Neural progenitor cell (in vitro differentiated cells): ENCODE data around the gene POLR2L. TPM values are rescaled to one million over a fixed set of nuclear protein-coding genes. Genes with fewer than 3 reads are reported as not detected.
A peak's percentile ranks its signal among the peaks of the same experiment; 100 is the strongest.

Experiments
- DNase-seq: peaks from one replicate; pipeline ENCODE4 v3.0.0-alpha.2; 2016; ENCODE audit warnings: low spot score
- H2AFZ ChIP-seq: fragments of 200-600 bp; sonication (generic); replicated peaks from 2 replicates; pipeline ENCODE4 v1.6.1; 2016; ENCODE audit warnings: antibody characterized with exemption
- H3F3A ChIP-seq: fragments of 200-600 bp; sonication (generic); 2 replicates; pipeline ENCODE4 v1.6.1; 2016; ENCODE audit warnings: antibody characterized with exemption, low read depth
- H3K27ac ChIP-seq: fragments of 200-600 bp; sonication (generic); 2 replicates; pipeline ENCODE4 v1.5.1; 2016; ENCODE audit warnings: mild to moderate bottlenecking
- H3K27me3 ChIP-seq: fragments of 200-600 bp; sonication (generic); 2 replicates; pipeline ENCODE4 v1.6.1; 2016; ENCODE audit warnings: mild to moderate bottlenecking, moderate library complexity
- H3K36me3 ChIP-seq: fragments of 200-600 bp; sonication (generic); 2 replicates; pipeline ENCODE4 v1.5.1; 2016
- H3K4me1 ChIP-seq: fragments of 200-600 bp; sonication (generic); 2 replicates; pipeline ENCODE4 v1.6.1; 2016; ENCODE audit warnings: mixed run types
- H3K4me2 ChIP-seq: fragments of 200-600 bp; sonication (generic); 2 replicates; pipeline ENCODE4 v1.6.1; 2016
- H3K4me3 ChIP-seq: fragments of 200-600 bp; sonication (generic); 2 replicates; pipeline ENCODE4 v1.5.1; 2016
- H3K79me2 ChIP-seq: fragments of 200-600 bp; sonication (generic); 2 replicates; pipeline ENCODE4 v1.6.1; 2016; ENCODE audit warnings: low read depth
- H3K9ac ChIP-seq: fragments of 200-600 bp; sonication (generic); 2 replicates; pipeline ENCODE4 v1.6.1; 2016
- H3K9me3 ChIP-seq: fragments of 200-600 bp; sonication (generic); 2 replicates; pipeline ENCODE4 v1.5.1; 2016; ENCODE audit warnings: low read depth
- H4K20me1 ChIP-seq: fragments of 200-600 bp; sonication (generic); 2 replicates; pipeline ENCODE4 v1.6.1; 2016; ENCODE audit warnings: low read depth
- H3K27ac Mint-ChIP-seq: 3 replicates; pipeline ENCODE4 v1.8.0; 2021; ENCODE audit warnings: mixed read lengths
- H3K27me3 Mint-ChIP-seq: 2 replicates; pipeline ENCODE4 v1.8.0; 2022; ENCODE audit warnings: low read depth, mild to moderate bottlenecking, inconsistent platforms, moderate library complexity, mixed read lengths; ENCODE audit not compliant: insufficient read depth
- H3K36me3 Mint-ChIP-seq: 3 replicates; pipeline ENCODE4 v1.8.0; 2021; ENCODE audit warnings: mixed read lengths
- H3K4me1 Mint-ChIP-seq: 3 replicates; pipeline ENCODE4 v1.8.0; 2021; ENCODE audit warnings: mixed read lengths
- H3K4me3 Mint-ChIP-seq: 3 replicates; pipeline ENCODE4 v1.8.0; 2021; ENCODE audit warnings: mild to moderate bottlenecking, moderate library complexity, mixed read lengths
- H3K9me3 Mint-ChIP-seq: 3 replicates; pipeline ENCODE4 v1.8.0; 2020; ENCODE audit warnings: mixed read lengths
- CTCF ChIP-seq: fragments of 200-600 bp; sonication (generic); IDR thresholded peaks from 2 replicates; pipeline ENCODE4 v1.5.1; 2017; ENCODE audit warnings: antibody characterized with exemption, mild to moderate bottlenecking
- EZH2 ChIP-seq: fragments of 200-600 bp; sonication (generic); IDR thresholded peaks from 2 replicates; pipeline ENCODE4 v1.6.1; 2017; ENCODE audit warnings: antibody characterized with exemption, mild to moderate bottlenecking, moderate library complexity
- EZH2phosphoT487 ChIP-seq: fragments of 200-600 bp; sonication (generic); IDR thresholded peaks from 2 replicates; pipeline ENCODE4 v1.6.1; 2017; ENCODE audit warnings: antibody characterized with exemption
- total RNA-seq: library from RNA; depleted of rRNA; stranded (reverse); fragments of >200 nt; gene quantifications from 2 replicates; pipeline ENCODE4 v1.2.3, GENCODE V29; 2015; ENCODE audit warnings: low replicate concordance

The POLR2L gene
- total RNA-seq, 1 donor from 2014 or later, result 12.9 TPM

- Histone ChIP-seq H4K20me1 (peaks cover 19% of the 10 kb centered on the region), H3K4me3 (no peak overlapping the region), H3K9ac (no peak overlapping the region), H3K36me3 (no peaks in the 10 kb centered on the region), H3K27me3 (no peaks in the 10 kb centered on the region), H3K9me3 (no peaks in the 10 kb centered on the region), H3F3A (no peaks in the 10 kb centered on the region), H2AFZ (no peak overlapping the region), H3K27ac (no peak overlapping the region), H3K79me2 (no peaks in the 10 kb centered on the region), H3K4me2 (no peak overlapping the region), H3K4me1 (no peaks in the 10 kb centered on the region)
- no peak overlapping the region for H3K4me3 Mint-ChIP-seq
- H3K27me3 Mint-ChIP-seq, result peaks cover 10% of the 10 kb centered on the region
- H3K27ac Mint-ChIP-seq, result no peak overlapping the region
- H3K4me1 Mint-ChIP-seq, result no peaks in the 10 kb centered on the region
- DNase-seq, result no peak
- no peak for TF ChIP-seq CTCF
- no peak for TF ChIP-seq EZH2phosphoT487
- no peak for TF ChIP-seq EZH2
- peaks cover 12% of the 10 kb centered on the region for H3K36me3 Mint-ChIP-seq
- H3K9me3 Mint-ChIP-seq, result no peaks in the 10 kb centered on the region
Observed at GRCh38 chr11:872799-873198, 30.5 kb upstream of the POLR2L start.

- Histone ChIP-seq H3K79me2 (no peaks in the 10 kb centered on the region), H3F3A (peaks cover 3% of the 10 kb centered on the region), H2AFZ (no peak overlapping the region), H3K36me3 (no peaks in the 10 kb centered on the region), H3K9me3 (no peaks in the 10 kb centered on the region), H3K27me3 (no peaks in the 10 kb centered on the region), H4K20me1 (peaks cover 19% of the 10 kb centered on the region), H3K27ac (no peak overlapping the region), H3K4me1 (no peaks in the 10 kb centered on the region), H3K9ac (no peak overlapping the region), H3K4me2 (no peak overlapping the region), H3K4me3 (no peak overlapping the region)
- Mint-ChIP-seq H3K9me3 (no peaks in the 10 kb centered on the region), H3K27me3 (peaks cover 10% of the 10 kb centered on the region), H3K36me3 (peaks cover 10% of the 10 kb centered on the region), H3K4me1 (no peaks in the 10 kb centered on the region), H3K4me3 (no peak overlapping the region), H3K27ac (no peak overlapping the region)
- no peak for DNase-seq
- TF ChIP-seq EZH2 (no peak), EZH2phosphoT487 (no peak), CTCF (no peak)
Observed at GRCh38 chr11:871472-871871, 29.1 kb upstream of the POLR2L start.

GRCh38 chr11:870418-870817 is 28.1 kb upstream of the POLR2L start:
- Mint-ChIP-seq H3K27me3 (peaks cover 5% of the 10 kb centered on the region), H3K27ac (peak overlapping the region; percentile 25), H3K36me3 (peaks cover 5% of the 10 kb centered on the region), H3K4me3 (no peak overlapping the region), H3K4me1 (no peaks in the 10 kb centered on the region), H3K9me3 (no peaks in the 10 kb centered on the region)
- Histone ChIP-seq H3K79me2 (no peaks in the 10 kb centered on the region), H3F3A (peaks cover 3% of the 10 kb centered on the region), H3K27ac (no peak overlapping the region), H3K9ac (no peak overlapping the region), H3K27me3 (no peaks in the 10 kb centered on the region), H3K4me1 (no peaks in the 10 kb centered on the region), H2AFZ (no peak overlapping the region), H3K36me3 (no peaks in the 10 kb centered on the region), H3K9me3 (no peaks in the 10 kb centered on the region), H3K4me3 (no peak overlapping the region), H4K20me1 (peaks cover 19% of the 10 kb centered on the region), H3K4me2 (no peak overlapping the region)
- TF ChIP-seq EZH2 (no peak), EZH2phosphoT487 (no peak), CTCF (no peak)
- DNase-seq, result no peak

- Histone ChIP-seq H3K36me3 (no peaks in the 10 kb centered on the region), H3F3A (peaks cover 3% of the 10 kb centered on the region), H4K20me1 (peaks cover 19% of the 10 kb centered on the region), H3K4me1 (no peaks in the 10 kb centered on the region), H3K27me3 (no peaks in the 10 kb centered on the region), H3K4me3 (no peak overlapping the region), H2AFZ (no peak overlapping the region), H3K4me2 (no peak overlapping the region), H3K79me2 (no peaks in the 10 kb centered on the region), H3K27ac (no peak overlapping the region), H3K9me3 (no peaks in the 10 kb centered on the region), H3K9ac (no peak overlapping the region)
- no peak for DNase-seq
- Mint-ChIP-seq H3K27me3 (peaks cover 4% of the 10 kb centered on the region), H3K36me3 (peaks cover 3% of the 10 kb centered on the region), H3K27ac (peak overlapping the region; percentile 25), H3K4me3 (no peak overlapping the region), H3K9me3 (no peaks in the 10 kb centered on the region), H3K4me1 (no peaks in the 10 kb centered on the region)
- TF ChIP-seq EZH2phosphoT487, result no peak
- no peak for TF ChIP-seq EZH2
- no peak for TF ChIP-seq CTCF
Observed at GRCh38 chr11:870127-870413, 27.7 kb upstream of the POLR2L start.
